Activated CD4-positive, alpha-beta T cell treated with anti-CD3 and anti-CD28 coated beads for 36 hours (primary cell): ENCODE data around the gene TFEB. TPM values are rescaled to one million over a fixed set of nuclear protein-coding genes. Genes with fewer than 3 reads are reported as not detected.

ENCODE experiments used
- ATAC-seq: fragments of 200-7000 bp; cut with Tn5 transposase; one replicate; pipeline ENCODE4 v1.10.0; 2021; ENCODE audit warnings: mild to moderate bottlenecking, moderate library complexity
- CTCF ChIA-PET: fragments of 350-600 bp; sonication (Branson Sonifier 250); formaldehyde crosslinking; loops from one replicate; lab custom pipeline; 2021; ENCODE audit warnings: antibody characterized with exemption; lab: Charles Lee
- POLR2A ChIA-PET: fragments of 350-600 bp; sonication (Branson Sonifier 250); formaldehyde crosslinking; loops from one replicate; lab custom pipeline; 2021; ENCODE audit warnings: antibody characterized with exemption, inconsistent platforms; lab: Charles Lee
- DNase-seq: peaks from one replicate; pipeline ENCODE4 v3.0.0-alpha.2; 2020
- H3K27ac Mint-ChIP-seq: one replicate; pipeline ENCODE4 v1.8.0; 2021; ENCODE audit warnings: mixed read lengths
- H3K27me3 Mint-ChIP-seq: one replicate; pipeline ENCODE4 v1.8.0; 2021; ENCODE audit warnings: mixed read lengths
- H3K36me3 Mint-ChIP-seq: one replicate; pipeline ENCODE4 v1.8.0; 2021; ENCODE audit warnings: low read depth, mixed read lengths
- H3K4me1 Mint-ChIP-seq: one replicate; pipeline ENCODE4 v1.8.0; 2021; ENCODE audit warnings: mixed read lengths
- H3K4me3 Mint-ChIP-seq: one replicate; pipeline ENCODE4 v1.8.0; 2021; ENCODE audit warnings: mild to moderate bottlenecking, moderate library complexity, mixed read lengths
- H3K9me3 Mint-ChIP-seq: one replicate; pipeline ENCODE4 v1.8.0; 2021; ENCODE audit warnings: low read depth, mixed read lengths
- intact Hi-C, 2 experiments: fragments of 100-400 bp; cut with DNase I in 1 of 2; cut with micrococcal nuclease in 1 of 2; formaldehyde crosslinking; loops; one replicate each; pipeline versions ENCODE4 v1.14.2 to v1.15.1; 2022 to 2024; cut with DNase I, micrococcal nuclease
- total RNA-seq, 2 experiments: library from RNA; stranded (reverse); gene quantifications; one replicate each; pipeline ENCODE4 v1.2.3, GENCODE V29; 2021

Gene TFEB
- total RNA-seq, 2 experiments from 2014 or later = 8.5 to 9.2 TPM

- Mint-ChIP-seq H3K36me3 (no peaks in the 10 kb centered on the region), H3K27me3 (no peaks in the 10 kb centered on the region), H3K27ac (no peak overlapping the region), H3K4me3 (no peak overlapping the region), H3K4me1 (peaks cover 23% of the 10 kb centered on the region), H3K9me3 (no peaks in the 10 kb centered on the region)
- ChIA-PET CTCF (interaction anchor here (1.0 kb wide), 1 partner anchor 51 kb away, joined by 3 read pairs; the partner anchor contains the start of gene TOMM6), POLR2A (no interaction called here)
- DNase-seq (no peak), ATAC-seq (no peak)
- intact Hi-C loops = no loop called here
Observed at GRCh38 chr6:41736186-41736733, 852 bp upstream of the TFEB start.

DNA sequence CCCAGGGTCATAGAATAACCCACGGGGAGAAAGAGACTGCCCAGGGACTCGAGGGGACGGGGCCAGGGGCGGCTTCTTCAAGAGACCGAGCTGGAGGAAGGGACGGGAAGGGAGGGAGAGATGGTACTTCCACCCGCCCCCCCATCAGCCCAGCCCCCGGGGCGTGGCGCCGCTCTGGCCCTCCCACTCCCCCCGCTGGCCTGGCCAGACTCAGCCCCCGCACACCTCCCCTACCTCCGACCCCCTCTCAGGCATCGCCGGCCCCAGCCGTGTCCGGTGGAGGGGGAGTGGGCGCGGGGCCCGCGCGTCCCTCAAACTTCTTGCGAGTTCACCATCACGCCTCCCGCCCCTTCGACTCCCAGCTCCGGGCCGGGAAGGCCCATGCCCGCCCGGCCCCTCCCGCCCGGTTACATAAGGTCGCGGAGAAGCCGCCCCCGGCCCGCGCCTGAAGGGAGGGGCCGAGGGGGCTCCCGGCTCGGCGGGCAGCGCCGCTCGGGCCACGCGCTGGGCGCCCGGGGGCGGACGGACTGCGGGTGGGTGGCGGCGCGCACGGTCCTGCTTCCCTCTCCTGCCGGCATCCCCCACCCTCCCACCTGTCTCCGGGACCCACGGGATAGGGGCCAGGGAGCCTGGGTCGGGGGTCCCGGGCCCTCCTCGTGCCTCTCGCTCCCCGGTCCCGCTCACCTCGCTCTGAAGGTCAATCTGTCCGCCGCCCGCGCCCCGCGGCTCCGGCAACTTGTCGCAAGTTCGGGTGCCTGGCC lies 562 bp downstream of the TFEB start:
- ChIA-PET POLR2A (interaction anchor here (0.8 to 1.3 kb wide), 2 partner anchors 19 to 52 kb away, joined by 4 read pairs; no protein-coding TSS in a partner anchor), CTCF (interaction anchor here (0.5 to 3.1 kb wide), 8 partner anchors 18 to 370 kb away, joined by 3 to 19 read pairs (median 4); partner anchors contain the start of gene TOMM6)
- Mint-ChIP-seq H3K27ac (peak overlapping the region; percentile 42), H3K27me3 (no peaks in the 10 kb centered on the region), H3K9me3 (no peaks in the 10 kb centered on the region), H3K4me3 (peak overlapping the region; percentile 74), H3K4me1 (peaks cover 33% of the 10 kb centered on the region), H3K36me3 (no peaks in the 10 kb centered on the region)
- intact Hi-C loops = loop anchor here (1.0 to 2.0 kb wide), 10 partner anchors 29 to 828 kb away; partner anchors contain the start of genes TOMM6 (in 2 of the 2), BYSL (in 1 of the 2), FOXP4 (in 1 of the 2) and MED20 (in 1 of the 2)
- DNase-seq = peak; percentile 76
- ATAC-seq = peak; percentile 42

- DNase-seq = peak; percentile 78
- Mint-ChIP-seq H3K36me3 (no peaks in the 10 kb centered on the region), H3K27ac (peak overlapping the region; percentile 69), H3K9me3 (no peaks in the 10 kb centered on the region), H3K27me3 (no peaks in the 10 kb centered on the region), H3K4me3 (peak overlapping the region; percentile 74), H3K4me1 (peaks cover 33% of the 10 kb centered on the region)
- CTCF ChIA-PET = interaction anchor here (0.5 to 3.1 kb wide), 9 partner anchors 17 to 1961 kb away, joined by 3 to 19 read pairs (median 3); partner anchors contain the start of gene TOMM6
- intact Hi-C loops = loop anchor here (1.0 to 2.0 kb wide), 3 partner anchors 173 to 316 kb away; partner anchors contain the start of gene TAF8 (in 1 of the 2)
- POLR2A ChIA-PET = interaction anchor here (0.6 to 1.3 kb wide), 4 partner anchors 19 to 674 kb away, joined by 3 to 4 read pairs (median 4); no protein-coding TSS in a partner anchor
- peak; percentile 68 for ATAC-seq
Observed at GRCh38 chr6:41733707-41734665, 1.4 kb downstream of the TFEB start.

DNA sequence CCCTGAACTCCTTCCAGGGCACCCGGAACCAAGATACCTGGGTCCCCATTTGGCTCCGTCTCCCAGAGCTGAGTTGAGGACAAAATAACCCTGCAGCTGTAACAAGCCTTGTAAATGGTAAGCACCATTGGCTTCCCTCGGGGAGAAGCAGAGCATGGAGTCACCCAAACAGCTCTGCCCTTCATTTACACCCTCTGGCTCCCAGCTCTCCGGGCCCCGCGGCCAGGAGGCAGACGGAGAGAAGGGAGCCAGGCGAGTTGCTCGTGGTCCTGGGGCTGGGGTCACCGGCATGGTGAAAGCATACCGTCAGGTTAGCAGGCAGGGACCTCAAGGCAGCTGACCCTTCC lies 2.1 kb downstream of the TFEB start:
- Mint-ChIP-seq H3K36me3 (no peaks in the 10 kb centered on the region), H3K27me3 (no peaks in the 10 kb centered on the region), H3K9me3 (no peaks in the 10 kb centered on the region), H3K4me3 (peak overlapping the region; percentile 74), H3K4me1 (peaks cover 33% of the 10 kb centered on the region), H3K27ac (no peak overlapping the region)
- ATAC-seq (no peak), DNase-seq (no peak)
- intact Hi-C loops = no loop called here
- ChIA-PET POLR2A (interaction anchor here (0.6 to 1.3 kb wide), 3 partner anchors 18 to 674 kb away, joined by 3 to 4 read pairs (median 3); no protein-coding TSS in a partner anchor), CTCF (interaction anchor here (0.6 to 3.1 kb wide), 5 partner anchors 25 to 54 kb away, joined by 3 to 19 read pairs (median 7); partner anchors contain the start of gene TOMM6)

GRCh38 chr6:41732591-41733359 lies 2.6 kb downstream of the TFEB start:
- Mint-ChIP-seq H3K36me3 (no peaks in the 10 kb centered on the region), H3K27me3 (no peaks in the 10 kb centered on the region), H3K9me3 (no peaks in the 10 kb centered on the region), H3K4me1 (peaks cover 33% of the 10 kb centered on the region), H3K4me3 (peak overlapping the region; percentile 74), H3K27ac (peak overlapping the region; percentile 45)
- ATAC-seq (peak; percentile 31), DNase-seq (peak; percentile 69)
- ChIA-PET CTCF (interaction anchor here (0.6 to 3.1 kb wide), 7 partner anchors 24 to 993 kb away, joined by 3 to 19 read pairs (median 3); partner anchors contain the start of gene TOMM6), POLR2A (interaction anchor here (0.6 kb wide), 1 partner anchor 156 kb away, joined by 3 read pairs; no protein-coding TSS in a partner anchor)
- intact Hi-C loops = no loop called here

DNA sequence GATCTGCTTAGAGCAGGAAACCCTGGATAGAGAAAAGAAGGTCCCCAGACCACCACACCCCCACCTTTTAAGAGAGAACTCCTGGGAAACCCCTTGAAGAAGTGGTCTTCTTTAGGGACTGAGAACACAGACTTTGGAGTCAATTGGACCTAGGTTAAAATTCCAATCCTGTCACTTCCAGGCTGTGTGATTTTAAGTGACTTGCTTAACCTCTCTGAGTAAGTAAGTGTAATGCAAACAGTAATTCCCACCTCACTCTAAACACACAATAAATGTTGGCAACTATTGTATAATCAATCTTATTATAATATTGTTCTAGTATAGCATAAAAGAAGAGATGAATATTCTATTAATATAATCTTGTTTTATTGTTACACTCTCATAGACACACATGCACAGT lies 3.3 kb downstream of the TFEB start:
- Mint-ChIP-seq H3K27me3 (no peaks in the 10 kb centered on the region), H3K4me1 (peaks cover 35% of the 10 kb centered on the region), H3K4me3 (no peak overlapping the region), H3K36me3 (no peaks in the 10 kb centered on the region), H3K27ac (no peak overlapping the region), H3K9me3 (no peaks in the 10 kb centered on the region)
- ATAC-seq (no peak), DNase-seq (no peak)
- ChIA-PET CTCF (interaction anchor here (0.6 to 3.1 kb wide), 3 partner anchors 55 to 994 kb away, joined by 3 to 19 read pairs (median 3); partner anchors contain the start of gene TOMM6), POLR2A (no interaction called here)
- intact Hi-C loops = no loop called here

GRCh38 chr6:41731561-41732086 lies 3.8 kb downstream of the TFEB start:
- no peak overlapping the region for H3K4me3 Mint-ChIP-seq
- no peak for ATAC-seq
- DNase-seq = no peak
- H3K9me3 Mint-ChIP-seq = no peaks in the 10 kb centered on the region
- no peak overlapping the region for H3K27ac Mint-ChIP-seq
- CTCF ChIA-PET = no interaction called here
- intact Hi-C loops = no loop called here
- POLR2A ChIA-PET = no interaction called here
- H3K27me3 Mint-ChIP-seq = no peaks in the 10 kb centered on the region
- H3K36me3 Mint-ChIP-seq = no peaks in the 10 kb centered on the region
- peaks cover 40% of the 10 kb centered on the region for H3K4me1 Mint-ChIP-seq

GRCh38 chr6:41730531-41731436 lies 4.6 kb downstream of the TFEB start:
- Mint-ChIP-seq H3K4me3 (no peak overlapping the region), H3K9me3 (no peaks in the 10 kb centered on the region), H3K4me1 (peaks cover 38% of the 10 kb centered on the region), H3K36me3 (no peaks in the 10 kb centered on the region), H3K27ac (no peak overlapping the region), H3K27me3 (no peaks in the 10 kb centered on the region)
- ATAC-seq = no peak
- no peak for DNase-seq
- CTCF ChIA-PET = no interaction called here
- POLR2A ChIA-PET = no interaction called here
- intact Hi-C loops = no loop called here

GRCh38 chr6:41729624-41730023 lies 5.8 kb downstream of the TFEB start:
- Mint-ChIP-seq H3K4me1 (peaks cover 36% of the 10 kb centered on the region), H3K36me3 (no peaks in the 10 kb centered on the region), H3K4me3 (no peak overlapping the region), H3K9me3 (no peaks in the 10 kb centered on the region), H3K27ac (no peak overlapping the region), H3K27me3 (no peaks in the 10 kb centered on the region)
- intact Hi-C loops = no loop called here
- ATAC-seq = no peak
- ChIA-PET CTCF (interaction anchor here (0.6 kb wide), 1 partner anchor 118 kb away, joined by 3 read pairs; no protein-coding TSS in a partner anchor), POLR2A (interaction anchor here (0.6 kb wide), 1 partner anchor 8 kb away, joined by 4 read pairs; no protein-coding TSS in a partner anchor)
- DNase-seq = no peak
